HepG2 (cell line): ENCODE measurements around the gene POP7. TPM values are rescaled to one million over a fixed set of nuclear protein-coding genes. Genes with fewer than 3 reads are reported as not detected.

Experiments used
- BCL6 ChIP-seq: IDR thresholded peaks from 2 replicates; pipeline ENCODE4 v1.6.1; 2016; ENCODE audit warnings: missing genetic modification reagents, missing compliant biosample characterization
- CBX2 ChIP-seq, 2 experiments: fragments of 200-600 bp in 1 of 2; sonication (generic); formaldehyde crosslinking in 1 of 2; IDR thresholded peaks; 2 replicates each; pipeline versions ENCODE4 v1.7.0 to v1.8.1; 2018 to 2022; ENCODE audit warnings: low read depth in 2 of 2, low read length in 1 of 2, mild to moderate bottlenecking in 1 of 2, missing genetic modification reagents in 1 of 2
- HIVEP1 ChIP-seq: sonication (generic); formaldehyde crosslinking; IDR thresholded peaks from 2 replicates; pipeline ENCODE4 v1.4.0; 2020; ENCODE audit warnings: mild to moderate bottlenecking, missing genetic modification reagents
- IKZF4 ChIP-seq: sonication (generic); formaldehyde crosslinking; IDR thresholded peaks from 2 replicates; pipeline ENCODE4 v1.5.1; 2020; ENCODE audit warnings: borderline replicate concordance, mild to moderate bottlenecking, low read depth, missing genetic modification reagents; ENCODE audit errors: not compliant biosample characterization
- KDM2A ChIP-seq: sonication (generic); formaldehyde crosslinking; IDR thresholded peaks from 2 replicates; pipeline ENCODE4 v1.4.0; 2020; ENCODE audit warnings: low read depth, missing genetic modification reagents, borderline replicate concordance
- MLLT10 ChIP-seq: sonication (generic); formaldehyde crosslinking; IDR thresholded peaks from 2 replicates; pipeline ENCODE4 v1.4.0; 2020; ENCODE audit warnings: missing genetic modification reagents
- MXI1 ChIP-seq: IDR thresholded peaks from 3 replicates; pipeline ENCODE4 v1.6.1; 2012; ENCODE audit warnings: low read depth, low read length, inconsistent platforms, borderline replicate concordance
- NKX3-1 ChIP-seq: sonication (generic); formaldehyde crosslinking; IDR thresholded peaks from 2 replicates; pipeline ENCODE4 v1.5.0; 2020; ENCODE audit warnings: missing genetic modification reagents
- SETDB1 ChIP-seq: sonication (generic); formaldehyde crosslinking; IDR thresholded peaks from 2 replicates; pipeline ENCODE4 v1.5.1; 2020; ENCODE audit warnings: missing genetic modification reagents, mild to moderate bottlenecking, borderline replicate concordance
- SRSF4 ChIP-seq: fragments of 200-400 bp; formaldehyde crosslinking; IDR thresholded peaks from one replicate; pipeline ENCODE4 v1.6.1; 2018; ENCODE audit warnings: mild to moderate bottlenecking, low read depth, low read length, moderate library complexity; ENCODE audit not compliant: poor library complexity, severe bottlenecking
- SRY ChIP-seq: sonication (generic); formaldehyde crosslinking; IDR thresholded peaks from 2 replicates; pipeline ENCODE4 v1.8.0; 2022; ENCODE audit warnings: mild to moderate bottlenecking, missing genetic modification reagents
- TCF7 ChIP-seq: sonication (generic); IDR thresholded peaks from 2 replicates; pipeline ENCODE4 v1.6.1; 2016; ENCODE audit warnings: antibody characterized with exemption, low read depth
- TOPORS ChIP-seq: sonication (generic); formaldehyde crosslinking; IDR thresholded peaks from 2 replicates; pipeline ENCODE4 v1.8.0; 2023; ENCODE audit warnings: mild to moderate bottlenecking, missing genetic modification reagents
- YY1 ChIP-seq: IDR thresholded peaks from 2 replicates; pipeline ENCODE4 v1.6.1; 2011; ENCODE audit warnings: low read length, low read depth, moderate library complexity, mild to moderate bottlenecking; ENCODE audit not compliant: insufficient read depth, insufficient replicate concordance
- ZFP36L2 ChIP-seq: sonication (generic); formaldehyde crosslinking; IDR thresholded peaks from 2 replicates; pipeline ENCODE4 v1.4.0; 2020; ENCODE audit warnings: missing genetic modification reagents
- ZNF136 ChIP-seq: sonication (generic); formaldehyde crosslinking; IDR thresholded peaks from 2 replicates; pipeline ENCODE4 v1.8.1; 2022; ENCODE audit warnings: low read depth, mild to moderate bottlenecking, moderate library complexity, missing genetic modification reagents
- ZNF160 ChIP-seq: sonication (generic); formaldehyde crosslinking; IDR thresholded peaks from 2 replicates; pipeline ENCODE4 v1.8.0; 2022; ENCODE audit warnings: mild to moderate bottlenecking, inconsistent platforms, missing genetic modification reagents
- ZNF446 ChIP-seq: sonication (generic); formaldehyde crosslinking; IDR thresholded peaks from 2 replicates; pipeline ENCODE4 v1.5.0; 2020; ENCODE audit warnings: mild to moderate bottlenecking, missing genetic modification reagents
- ZNF674 ChIP-seq: sonication (generic); formaldehyde crosslinking; IDR thresholded peaks from 2 replicates; pipeline ENCODE4 v1.5.0; 2020; ENCODE audit warnings: low read depth, mild to moderate bottlenecking, missing genetic modification reagents
- ZNF713 ChIP-seq: sonication (generic); formaldehyde crosslinking; IDR thresholded peaks from 2 replicates; pipeline ENCODE4 v1.4.0; 2020; ENCODE audit warnings: mild to moderate bottlenecking, missing genetic modification reagents
- polyA plus RNA-seq, 8 experiments: library from polyadenylated mRNA; depleted of rRNA in 3 of 8; stranded (reverse) in 7 of 8; unstranded in 1 of 8; fragments of >200 nt; fragmentation: Illumina TruSeq in 4 of 8; extraction: Trizol in 4 of 8; gene quantifications; 2 replicates each; pipeline versions ENCODE4 v1.2.1 to v1.2.3, GENCODE V29; 2011 to 2016; ENCODE audit warnings: low read depth in 4 of 8, missing spikeins in 1 of 8, mixed read lengths in 1 of 8; ENCODE audit not compliant: insufficient read depth in 1 of 8
- total RNA-seq, 5 experiments: library from RNA; depleted of rRNA; stranded (reverse); fragments of >200 nt; fragmentation: Illumina TruSeq; extraction: Trizol; gene quantifications; 2 replicates each; pipeline ENCODE4 v1.2.3, GENCODE V29; 2016; ENCODE audit warnings: low read depth in 1 of 5
- TF ChIP-seq, protein P1 (sequence below): sonication (generic); formaldehyde crosslinking; IDR thresholded peaks from 2 replicates; pipeline ENCODE4 v1.4.0; 2020; ENCODE audit warnings: missing genetic modification reagents, borderline replicate concordance
- TF ChIP-seq, protein P2 (sequence below): sonication (generic); formaldehyde crosslinking; IDR thresholded peaks from 2 replicates; pipeline ENCODE4 v1.8.0; 2022; ENCODE audit warnings: mild to moderate bottlenecking, missing genetic modification reagents, moderate library complexity
- TF ChIP-seq, protein P3 (sequence below): sonication (generic); formaldehyde crosslinking; IDR thresholded peaks from 2 replicates; pipeline ENCODE4 v1.8.1; 2023; ENCODE audit warnings: missing genetic modification reagents, inconsistent platforms, borderline replicate concordance

POP7 gene
- total and polyA plus RNA-seq, 2 of the 13 experiments (the other 11 are each of a cell fraction or from before 2014, with no cell fraction given): 63.9 to 91.1 TPM

DNA sequence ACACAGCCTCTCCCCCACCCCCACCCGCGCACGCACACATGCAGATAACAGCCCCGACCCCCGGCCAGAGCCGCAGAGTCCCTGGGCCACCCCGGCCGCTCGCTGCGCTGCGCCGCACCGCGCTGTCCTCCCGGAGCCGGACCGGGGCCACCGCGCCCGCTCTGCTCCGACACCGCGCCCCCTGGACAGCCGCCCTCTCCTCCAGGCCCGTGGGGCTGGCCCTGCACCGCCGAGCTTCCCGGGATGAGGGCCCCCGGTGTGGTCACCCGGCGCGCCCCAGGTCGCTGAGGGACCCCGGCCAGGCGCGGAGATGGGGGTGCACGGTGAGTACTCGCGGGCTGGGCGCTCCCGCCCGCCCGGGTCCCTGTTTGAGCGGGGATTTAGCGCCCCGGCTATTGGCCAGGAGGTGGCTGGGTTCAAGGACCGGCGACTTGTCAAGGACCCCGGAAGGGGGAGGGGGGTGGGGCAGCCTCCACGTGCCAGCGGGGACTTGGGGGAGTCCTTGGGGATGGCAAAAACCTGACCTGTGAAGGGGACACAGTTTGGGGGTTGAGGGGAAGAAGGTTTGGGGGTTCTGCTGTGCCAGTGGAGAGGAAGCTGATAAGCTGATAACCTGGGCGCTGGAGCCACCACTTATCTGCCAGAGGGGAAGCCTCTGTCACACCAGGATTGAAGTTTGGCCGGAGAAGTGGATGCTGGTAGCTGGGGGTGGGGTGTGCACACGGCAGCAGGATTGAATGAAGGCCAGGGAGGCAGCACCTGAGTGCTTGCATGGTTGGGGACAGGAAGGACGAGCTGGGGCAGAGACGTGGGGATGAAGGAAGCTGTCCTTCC is 15.0 kb downstream of the POP7 start (continued):
- TF ChIP-seq IKZF4 (no peak), NKX3-1 (CRISPR knock-in tag) (no peak), ZNF713 (CRISPR knock-in tag) (no peak), CBX2 (IDR thresholded peaks at IDR 0.05; ENCODE audit: low read depth, low read length) (no peak), CBX2 (CRISPR knock-in tag; IDR thresholded peaks at IDR 0.05; ENCODE audit: low read depth) (no peak), SRSF4 (no peak), ZNF160 (CRISPR knock-in tag) (no peak), SRY (0 out of 2 replicates have a peak, but pooled peaks have one; percentile 44), MXI1 (peak; percentile 31; the same call in 1 of the 3 replicates), ZFP36L2 (CRISPR knock-in tag) (no peak), SETDB1 (CRISPR knock-in tag) (no peak), ZNF136 (no peak), ZNF674 (CRISPR knock-in tag) (no peak), TCF7 (no peak), ZNF446 (CRISPR knock-in tag) (no peak), HIVEP1 (CRISPR knock-in tag) (no peak), KDM2A (CRISPR knock-in tag) (peak; percentile 36; the same call in 1 of the 2 replicates), MLLT10 (no peak), YY1 (peak; percentile 43), TOPORS (CRISPR knock-in tag) (no peak), BCL6 (CRISPR knock-in tag) (no peak)
- TF ChIP-seq, protein P1, sequence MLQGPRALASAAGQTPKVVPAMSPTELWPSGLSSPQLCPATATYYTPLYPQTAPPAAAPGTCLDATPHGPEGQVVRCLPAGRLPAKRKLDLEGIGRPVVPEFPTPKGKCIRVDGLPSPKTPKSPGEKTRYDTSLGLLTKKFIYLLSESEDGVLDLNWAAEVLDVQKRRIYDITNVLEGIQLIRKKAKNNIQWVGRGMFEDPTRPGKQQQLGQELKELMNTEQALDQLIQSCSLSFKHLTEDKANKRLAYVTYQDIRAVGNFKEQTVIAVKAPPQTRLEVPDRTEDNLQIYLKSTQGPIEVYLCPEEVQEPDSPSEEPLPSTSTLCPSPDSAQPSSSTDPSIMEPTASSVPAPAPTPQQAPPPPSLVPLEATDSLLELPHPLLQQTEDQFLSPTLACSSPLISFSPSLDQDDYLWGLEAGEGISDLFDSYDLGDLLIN (CRISPR knock-in tag): no peak
- TF ChIP-seq, protein P2, sequence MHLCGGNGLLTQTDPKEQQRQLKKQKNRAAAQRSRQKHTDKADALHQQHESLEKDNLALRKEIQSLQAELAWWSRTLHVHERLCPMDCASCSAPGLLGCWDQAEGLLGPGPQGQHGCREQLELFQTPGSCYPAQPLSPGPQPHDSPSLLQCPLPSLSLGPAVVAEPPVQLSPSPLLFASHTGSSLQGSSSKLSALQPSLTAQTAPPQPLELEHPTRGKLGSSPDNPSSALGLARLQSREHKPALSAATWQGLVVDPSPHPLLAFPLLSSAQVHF: no peak
- TF ChIP-seq, protein P3, sequence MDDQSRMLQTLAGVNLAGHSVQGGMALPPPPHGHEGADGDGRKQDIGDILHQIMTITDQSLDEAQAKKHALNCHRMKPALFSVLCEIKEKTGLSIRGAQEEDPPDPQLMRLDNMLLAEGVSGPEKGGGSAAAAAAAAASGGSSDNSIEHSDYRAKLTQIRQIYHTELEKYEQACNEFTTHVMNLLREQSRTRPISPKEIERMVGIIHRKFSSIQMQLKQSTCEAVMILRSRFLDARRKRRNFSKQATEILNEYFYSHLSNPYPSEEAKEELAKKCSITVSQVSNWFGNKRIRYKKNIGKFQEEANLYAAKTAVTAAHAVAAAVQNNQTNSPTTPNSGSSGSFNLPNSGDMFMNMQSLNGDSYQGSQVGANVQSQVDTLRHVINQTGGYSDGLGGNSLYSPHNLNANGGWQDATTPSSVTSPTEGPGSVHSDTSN: no peak
